Measurements from ENCODE around the gene CORO6. TPM values are rescaled to one million over a fixed set of nuclear protein-coding genes. Genes with fewer than 3 reads are reported as not detected.
"Not testable (repeated sequence)": the region's sequence is repeated elsewhere in the genome, so short reads cannot be mapped to it uniquely, and the experiment has no call there.

Gene CORO6
- total RNA-seq, 1 donor from 2014 or later, result 1.4 TPM

DNA sequence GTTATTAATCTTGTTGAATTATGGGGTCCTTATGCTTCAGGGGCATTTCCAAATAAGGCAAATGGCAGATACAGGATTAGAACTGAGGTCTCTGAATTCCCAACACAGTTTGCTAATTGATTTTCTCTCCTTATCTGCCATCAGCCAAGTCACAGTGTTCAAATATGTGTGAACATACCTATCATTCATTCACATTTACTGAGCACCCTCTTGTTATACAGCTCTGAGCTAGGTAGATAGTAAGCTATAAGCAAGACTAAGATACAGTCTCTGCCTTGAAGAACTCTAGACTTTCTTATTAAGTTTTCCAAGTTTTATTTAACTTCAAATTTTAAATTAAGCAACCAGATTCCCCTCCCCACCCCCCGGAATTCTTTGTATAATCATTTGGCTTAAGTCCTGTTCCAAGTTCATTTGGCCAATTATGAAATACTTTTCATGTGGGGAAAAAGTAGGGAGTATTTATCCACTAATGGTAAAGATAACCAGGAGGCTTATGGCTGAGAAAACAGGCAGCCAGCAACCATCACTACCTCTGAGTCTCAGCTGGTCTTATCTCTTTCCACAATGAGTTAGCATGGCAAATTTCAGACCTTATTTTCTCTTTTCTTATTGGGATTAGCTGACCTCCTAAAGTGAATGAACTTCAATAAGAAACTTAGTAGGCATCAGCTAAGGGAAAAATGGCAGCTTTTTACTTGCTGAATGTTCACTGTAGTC lies 31.4 kb upstream of the CORO6 start:
- H3K36me3 Mint-ChIP-seq (ENCODE audit: unreplicated experiment), result no peaks in the 10 kb centered on the region
- no peaks in the 10 kb centered on the region for H3K27me3 Mint-ChIP-seq (ENCODE audit: unreplicated experiment)

DNA sequence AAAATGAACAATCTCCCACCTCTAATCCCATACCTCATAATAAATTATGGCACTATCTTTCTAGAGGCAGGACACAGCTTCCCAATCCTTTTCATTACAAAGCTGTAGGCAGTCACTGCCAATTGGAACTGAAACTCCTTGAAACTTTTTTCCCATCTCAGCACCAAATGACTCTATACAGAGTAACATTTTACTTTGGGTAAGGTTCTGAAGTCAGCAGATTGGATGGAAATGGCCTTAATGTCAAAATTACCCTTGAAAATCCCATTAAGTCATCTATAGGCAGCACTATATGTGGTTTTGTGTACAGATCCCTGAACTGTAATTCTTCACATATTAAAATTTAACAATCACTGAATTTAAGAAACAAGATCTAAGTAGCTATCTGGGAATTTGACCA lies 30.3 kb upstream of the CORO6 start:
- no peak overlapping the region for H3K27ac Mint-ChIP-seq (ENCODE audit: unreplicated experiment)
- no peaks in the 10 kb centered on the region for H3K27me3 Mint-ChIP-seq (ENCODE audit: unreplicated experiment)
- H3K9me3 Mint-ChIP-seq (ENCODE audit: unreplicated experiment), result no peaks in the 10 kb centered on the region
- H3K4me3 Mint-ChIP-seq (ENCODE audit: unreplicated experiment), result no peak overlapping the region
- DNase-seq, result no peak
- TF ChIP-seq, protein P1, sequence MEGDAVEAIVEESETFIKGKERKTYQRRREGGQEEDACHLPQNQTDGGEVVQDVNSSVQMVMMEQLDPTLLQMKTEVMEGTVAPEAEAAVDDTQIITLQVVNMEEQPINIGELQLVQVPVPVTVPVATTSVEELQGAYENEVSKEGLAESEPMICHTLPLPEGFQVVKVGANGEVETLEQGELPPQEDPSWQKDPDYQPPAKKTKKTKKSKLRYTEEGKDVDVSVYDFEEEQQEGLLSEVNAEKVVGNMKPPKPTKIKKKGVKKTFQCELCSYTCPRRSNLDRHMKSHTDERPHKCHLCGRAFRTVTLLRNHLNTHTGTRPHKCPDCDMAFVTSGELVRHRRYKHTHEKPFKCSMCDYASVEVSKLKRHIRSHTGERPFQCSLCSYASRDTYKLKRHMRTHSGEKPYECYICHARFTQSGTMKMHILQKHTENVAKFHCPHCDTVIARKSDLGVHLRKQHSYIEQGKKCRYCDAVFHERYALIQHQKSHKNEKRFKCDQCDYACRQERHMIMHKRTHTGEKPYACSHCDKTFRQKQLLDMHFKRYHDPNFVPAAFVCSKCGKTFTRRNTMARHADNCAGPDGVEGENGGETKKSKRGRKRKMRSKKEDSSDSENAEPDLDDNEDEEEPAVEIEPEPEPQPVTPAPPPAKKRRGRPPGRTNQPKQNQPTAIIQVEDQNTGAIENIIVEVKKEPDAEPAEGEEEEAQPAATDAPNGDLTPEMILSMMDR (IDR thresholded peaks at IDR 0.05; ENCODE audit: partially characterized antibody, unreplicated experiment), result no peak
- no peaks in the 10 kb centered on the region for H3K4me1 Mint-ChIP-seq (ENCODE audit: low read depth, unreplicated experiment)
- no peaks in the 10 kb centered on the region for H3K36me3 Mint-ChIP-seq (ENCODE audit: unreplicated experiment)

More for the DNA sequence above, 31.4 kb upstream of the CORO6 start:
- DNase-seq, result no peak
- no peak overlapping the region for H3K27ac Mint-ChIP-seq (ENCODE audit: unreplicated experiment)
- no peaks in the 10 kb centered on the region for H3K4me1 Mint-ChIP-seq (ENCODE audit: low read depth, unreplicated experiment)
- no peaks in the 10 kb centered on the region for H3K9me3 Mint-ChIP-seq (ENCODE audit: unreplicated experiment)
- H3K4me3 Mint-ChIP-seq (ENCODE audit: unreplicated experiment), result no peak overlapping the region
- TF ChIP-seq, protein P1 (IDR thresholded peaks at IDR 0.05; ENCODE audit: partially characterized antibody, unreplicated experiment), result no peak

DNA sequence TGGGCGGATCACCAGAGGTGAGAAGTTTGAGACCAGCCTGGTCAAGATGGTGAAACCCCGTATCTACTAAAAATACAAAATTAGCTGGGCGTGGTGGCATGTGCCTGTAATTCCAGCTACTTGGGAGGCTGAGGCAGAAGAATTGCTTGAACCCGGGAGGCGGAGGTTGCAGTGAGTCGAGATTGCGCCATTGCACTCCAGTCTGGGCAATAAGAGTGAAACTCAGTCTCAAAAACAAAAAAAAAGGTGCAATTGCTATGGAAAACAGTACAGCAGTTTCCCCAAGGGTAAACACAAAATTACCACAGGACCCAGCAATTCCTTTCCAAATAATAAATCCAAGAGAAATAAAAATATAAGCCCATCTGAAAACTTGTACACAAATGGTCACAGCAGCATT lies 29.2 kb upstream of the CORO6 start:
- not testable (repeated sequence) for H3K36me3 Mint-ChIP-seq (ENCODE audit: unreplicated experiment)

DNA sequence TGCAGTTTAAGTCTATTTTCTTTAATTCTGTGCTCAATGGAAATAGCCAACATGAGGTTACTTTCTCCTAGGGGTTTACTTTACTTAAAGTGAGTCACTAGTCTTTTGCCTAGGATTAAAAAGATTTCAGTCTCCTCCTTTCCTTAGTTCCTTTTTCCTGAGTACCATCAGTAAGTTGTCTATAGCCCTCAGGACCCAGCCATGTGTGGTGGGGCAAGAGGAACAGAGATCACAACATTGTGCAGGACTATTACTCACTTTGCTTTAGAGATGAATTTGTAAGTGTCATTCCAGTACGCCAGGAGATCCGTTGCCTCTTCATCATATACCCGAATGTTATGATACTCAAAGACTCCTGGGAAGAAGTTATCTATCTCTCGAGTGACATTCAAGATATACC lies 27.7 kb upstream of the CORO6 start:
- Mint-ChIP-seq H3K4me1 (ENCODE audit: low read depth, unreplicated experiment) (no peaks in the 10 kb centered on the region), H3K27ac (ENCODE audit: unreplicated experiment) (no peak overlapping the region), H3K27me3 (ENCODE audit: unreplicated experiment) (no peaks in the 10 kb centered on the region), H3K4me3 (ENCODE audit: unreplicated experiment) (no peak overlapping the region), H3K36me3 (ENCODE audit: unreplicated experiment) (no peaks in the 10 kb centered on the region), H3K9me3 (ENCODE audit: unreplicated experiment) (no peaks in the 10 kb centered on the region)
- DNase-seq, result no peak
- TF ChIP-seq, protein P1 (IDR thresholded peaks at IDR 0.05; ENCODE audit: partially characterized antibody, unreplicated experiment), result no peak

More for the DNA sequence above, 29.2 kb upstream of the CORO6 start:
- H3K4me1 Mint-ChIP-seq (ENCODE audit: low read depth, unreplicated experiment); H3K4me3 Mint-ChIP-seq (ENCODE audit: unreplicated experiment); H3K27ac Mint-ChIP-seq (ENCODE audit: unreplicated experiment); H3K9me3 Mint-ChIP-seq (ENCODE audit: unreplicated experiment); H3K27me3 Mint-ChIP-seq (ENCODE audit: unreplicated experiment); DNase-seq: not testable (repeated sequence)

DNA sequence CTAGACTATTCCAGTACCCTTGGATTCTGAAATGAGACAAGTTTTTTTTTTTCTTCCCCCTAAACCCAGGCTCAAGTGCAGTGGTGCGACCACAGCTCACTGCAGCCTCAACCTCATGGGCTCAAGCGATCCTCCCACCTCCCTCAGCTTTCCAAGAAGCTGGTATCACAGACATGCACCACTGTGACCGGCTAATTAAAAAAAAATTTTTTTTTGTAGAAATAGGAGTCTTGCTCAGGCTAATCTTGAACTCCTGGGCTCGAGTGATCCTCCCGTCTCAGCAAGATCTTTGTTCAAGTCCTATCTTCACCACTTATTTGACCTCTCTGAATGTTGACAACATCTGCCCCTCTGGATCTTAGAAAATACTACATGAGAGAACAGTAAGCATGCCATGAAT lies 26.6 kb upstream of the CORO6 start:
- H3K4me1 Mint-ChIP-seq (ENCODE audit: low read depth, unreplicated experiment), result no peaks in the 10 kb centered on the region
- H3K36me3 Mint-ChIP-seq (ENCODE audit: unreplicated experiment), result no peaks in the 10 kb centered on the region
- DNase-seq, result no peak
- TF ChIP-seq, protein P1 (IDR thresholded peaks at IDR 0.05; ENCODE audit: partially characterized antibody, unreplicated experiment), result no peak
- no peak overlapping the region for H3K4me3 Mint-ChIP-seq (ENCODE audit: unreplicated experiment)
- peaks cover under 1% of the 10 kb centered on the region for H3K9me3 Mint-ChIP-seq (ENCODE audit: unreplicated experiment)
- no peaks in the 10 kb centered on the region for H3K27me3 Mint-ChIP-seq (ENCODE audit: unreplicated experiment)
- H3K27ac Mint-ChIP-seq (ENCODE audit: unreplicated experiment), result no peak overlapping the region
